GM13977 (cell line): ENCODE data around the gene TMCC3.
A peak's percentile ranks its signal among the peaks of the same experiment; 100 is the strongest.
"Not testable (repeated sequence)": the region's sequence is repeated elsewhere in the genome, so short reads cannot be mapped to it uniquely, and the experiment has no call there.

Experiments used
- DNase-seq: peaks from one replicate; pipeline ENCODE4 v3.0.0; 2012; ENCODE audit warnings: low spot score
- in situ Hi-C: fragments of 300-500 bp; cut with MboI; formaldehyde crosslinking; loops from one replicate; pipeline ENCODE4 v1.12.0; 2022; ENCODE audit warnings: low sequenced_read_pairs, low pct_unique_long_range_greater_than_20kb, mixed read lengths, inconsistent platforms; ENCODE audit not compliant: unreplicated experiment
- TF ChIP-seq, protein P1 (sequence below): IDR thresholded peaks from 2 replicates; pipeline ENCODE4 v1.5.1; 2012; ENCODE audit warnings: mild to moderate bottlenecking, control low read depth; ENCODE audit not compliant: insufficient read depth; ENCODE audit errors: extremely low read depth, missing control alignments

The TMCC3 gene, protein sequence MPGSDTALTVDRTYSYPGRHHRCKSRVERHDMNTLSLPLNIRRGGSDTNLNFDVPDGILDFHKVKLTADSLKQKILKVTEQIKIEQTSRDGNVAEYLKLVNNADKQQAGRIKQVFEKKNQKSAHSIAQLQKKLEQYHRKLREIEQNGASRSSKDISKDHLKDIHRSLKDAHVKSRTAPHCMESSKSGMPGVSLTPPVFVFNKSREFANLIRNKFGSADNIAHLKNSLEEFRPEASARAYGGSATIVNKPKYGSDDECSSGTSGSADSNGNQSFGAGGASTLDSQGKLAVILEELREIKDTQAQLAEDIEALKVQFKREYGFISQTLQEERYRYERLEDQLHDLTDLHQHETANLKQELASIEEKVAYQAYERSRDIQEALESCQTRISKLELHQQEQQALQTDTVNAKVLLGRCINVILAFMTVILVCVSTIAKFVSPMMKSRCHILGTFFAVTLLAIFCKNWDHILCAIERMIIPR

DNA sequence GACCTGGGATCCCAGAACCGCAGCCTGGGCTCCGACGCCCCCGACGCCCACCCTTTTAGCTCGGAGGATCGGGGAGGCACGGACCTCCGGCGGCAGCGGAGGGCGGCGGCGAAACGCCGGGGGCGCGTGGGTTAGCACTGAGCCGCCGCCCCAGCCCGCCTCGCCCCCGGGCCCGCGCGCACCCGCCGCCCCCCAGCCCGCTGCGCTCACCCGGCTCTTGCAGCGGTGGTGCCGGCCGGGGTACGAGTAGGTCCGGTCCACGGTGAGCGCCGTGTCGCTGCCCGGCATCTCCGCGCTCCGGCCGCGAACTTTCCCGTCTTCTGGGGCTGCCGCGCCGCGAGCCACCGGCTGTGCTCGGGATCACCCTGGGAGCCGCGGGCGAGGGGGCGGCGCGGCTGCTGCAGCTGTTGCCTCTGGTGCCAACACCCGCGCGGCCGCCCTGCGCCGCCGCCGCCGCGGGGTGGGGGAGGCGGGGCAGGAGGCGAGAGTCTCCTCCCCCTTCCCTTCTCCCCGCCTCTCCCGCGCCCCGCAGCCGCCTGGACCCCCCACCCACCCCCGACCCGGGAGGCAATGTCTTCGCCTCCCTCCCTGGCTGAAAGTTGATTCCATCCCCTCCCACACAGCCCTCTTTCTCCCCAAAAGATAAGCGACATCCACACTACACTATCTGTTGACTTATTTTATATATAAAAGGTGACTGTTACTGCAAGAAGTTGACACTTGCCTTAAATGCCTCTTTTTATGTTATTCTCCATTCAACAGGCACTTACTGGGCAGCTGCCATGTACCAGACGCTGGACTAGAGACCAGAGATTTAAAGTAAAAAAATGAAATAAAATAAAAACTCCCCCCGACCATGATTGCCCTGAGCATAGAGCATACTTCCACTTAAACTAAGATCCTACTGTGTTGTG, at the start of gene TMCC3:
Gene TMCC3 (minus strand): TSS at position 415 of the 914 bp plus-strand sequence. CDS start 127 bp downstream, at position 288.
- in situ Hi-C loops, result no loop called here
- TF ChIP-seq, protein P1, sequence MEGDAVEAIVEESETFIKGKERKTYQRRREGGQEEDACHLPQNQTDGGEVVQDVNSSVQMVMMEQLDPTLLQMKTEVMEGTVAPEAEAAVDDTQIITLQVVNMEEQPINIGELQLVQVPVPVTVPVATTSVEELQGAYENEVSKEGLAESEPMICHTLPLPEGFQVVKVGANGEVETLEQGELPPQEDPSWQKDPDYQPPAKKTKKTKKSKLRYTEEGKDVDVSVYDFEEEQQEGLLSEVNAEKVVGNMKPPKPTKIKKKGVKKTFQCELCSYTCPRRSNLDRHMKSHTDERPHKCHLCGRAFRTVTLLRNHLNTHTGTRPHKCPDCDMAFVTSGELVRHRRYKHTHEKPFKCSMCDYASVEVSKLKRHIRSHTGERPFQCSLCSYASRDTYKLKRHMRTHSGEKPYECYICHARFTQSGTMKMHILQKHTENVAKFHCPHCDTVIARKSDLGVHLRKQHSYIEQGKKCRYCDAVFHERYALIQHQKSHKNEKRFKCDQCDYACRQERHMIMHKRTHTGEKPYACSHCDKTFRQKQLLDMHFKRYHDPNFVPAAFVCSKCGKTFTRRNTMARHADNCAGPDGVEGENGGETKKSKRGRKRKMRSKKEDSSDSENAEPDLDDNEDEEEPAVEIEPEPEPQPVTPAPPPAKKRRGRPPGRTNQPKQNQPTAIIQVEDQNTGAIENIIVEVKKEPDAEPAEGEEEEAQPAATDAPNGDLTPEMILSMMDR, result no peak
- DNase-seq, result peak; percentile 81

DNA sequence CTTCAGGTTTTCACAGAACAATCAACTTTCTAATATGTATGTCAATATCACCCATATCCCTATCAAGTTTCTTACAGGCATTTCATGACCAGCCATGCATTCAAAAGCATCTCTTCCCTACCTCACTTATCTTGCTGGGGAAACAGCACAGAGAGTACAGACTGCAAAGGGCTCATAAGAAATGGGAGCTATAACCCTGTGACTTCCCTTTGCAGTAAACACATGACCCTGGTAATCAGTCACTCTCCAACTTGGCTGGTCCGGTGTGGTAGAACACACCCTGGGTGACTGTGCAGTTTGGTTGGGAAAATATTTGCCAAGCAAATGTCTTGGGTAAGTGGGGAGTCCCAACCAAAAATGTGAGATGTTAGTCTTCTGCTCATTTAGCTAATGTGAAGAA, 49.4 kb upstream of the TMCC3 start:
- DNase-seq, result no peak
- TF ChIP-seq, protein P1, result no peak
- in situ Hi-C loops, result no loop called here

DNA sequence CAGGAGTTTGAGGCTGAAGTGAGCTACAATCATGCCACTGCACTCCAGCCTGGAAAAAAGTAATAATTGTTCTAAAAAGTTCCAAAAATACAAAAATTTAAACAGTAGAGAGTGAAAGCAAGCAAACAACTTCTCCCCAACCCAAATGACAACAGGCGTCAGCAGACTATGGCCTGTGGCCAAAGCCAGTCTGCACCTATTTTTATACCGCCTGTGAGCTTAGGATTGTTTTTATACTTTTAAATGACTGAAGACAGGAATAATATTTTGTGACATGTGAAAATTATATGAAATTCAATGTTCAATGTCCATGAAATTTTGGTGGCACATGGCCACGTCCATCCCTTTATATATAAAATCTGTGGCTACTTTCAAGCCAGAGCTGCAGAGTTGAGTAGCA, 48.2 kb upstream of the TMCC3 start:
- no peak for DNase-seq
- TF ChIP-seq, protein P1, result no peak
- in situ Hi-C loops, result no loop called here

DNA sequence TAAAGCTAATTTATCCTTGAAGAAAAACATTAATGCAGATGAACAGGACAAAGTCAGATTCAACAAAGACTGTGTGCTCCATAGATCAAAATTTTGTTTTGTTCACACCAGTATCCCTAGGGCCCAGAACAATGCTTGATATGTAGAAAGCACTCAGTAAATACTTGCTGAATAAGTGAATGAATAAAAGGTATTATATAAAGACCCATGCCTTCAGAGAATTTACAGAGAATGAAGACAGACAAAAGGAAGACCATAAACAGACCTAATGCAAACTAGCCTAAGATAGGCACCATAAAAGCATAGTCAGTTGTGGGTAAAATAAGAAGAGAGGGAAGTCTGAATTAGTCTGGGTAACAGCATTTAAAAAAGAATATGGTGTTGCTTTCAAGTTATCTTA, 47.3 kb upstream of the TMCC3 start:
- TF ChIP-seq, protein P1, result no peak
- in situ Hi-C loops, result no loop called here

DNA sequence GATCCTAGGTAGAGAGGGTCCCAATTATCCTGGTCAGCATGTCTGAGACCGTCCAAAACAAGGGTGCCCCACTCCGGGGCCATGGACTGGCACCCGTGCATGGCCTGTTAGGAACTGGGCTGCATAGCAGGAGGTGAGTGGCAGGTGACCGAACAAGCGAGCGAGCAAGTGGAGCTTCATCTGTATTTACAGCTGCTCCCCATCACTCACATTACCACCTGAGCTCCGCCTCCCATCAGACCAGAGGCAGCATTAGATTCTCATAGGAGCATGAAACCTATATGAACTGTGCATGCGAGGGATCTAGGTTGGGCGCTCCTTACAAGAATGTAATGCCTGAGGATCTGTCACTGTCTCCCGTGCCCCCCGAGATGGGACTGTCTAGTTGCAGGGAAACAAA, 44.4 kb upstream of the TMCC3 start:
- in situ Hi-C loops, result no loop called here
- DNase-seq, result no peak

More for the DNA sequence above, 47.3 kb upstream of the TMCC3 start:
- no peak for DNase-seq

DNA sequence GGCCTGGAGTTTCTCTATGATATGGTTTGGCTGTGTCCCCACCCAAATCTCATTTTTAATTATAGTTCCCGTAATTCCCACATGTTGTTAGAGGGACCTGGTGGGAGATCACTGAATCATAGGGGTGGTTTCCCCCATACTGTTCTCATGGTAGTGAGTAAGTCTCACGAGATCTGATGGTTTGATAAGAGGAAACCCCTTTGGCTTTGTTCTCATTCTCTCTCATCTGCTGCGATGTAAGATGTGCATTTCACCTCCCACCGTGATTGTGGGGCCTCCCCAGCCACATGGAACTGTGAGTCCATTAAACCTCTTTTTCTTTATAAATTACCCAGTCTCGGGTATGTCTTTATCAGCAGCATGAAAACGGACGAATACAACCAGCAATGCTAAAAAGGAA, 42.5 kb upstream of the TMCC3 start:
- in situ Hi-C loops, DNase-seq: not testable (repeated sequence)

More for the DNA sequence above, 44.4 kb upstream of the TMCC3 start:
- TF ChIP-seq, protein P1, result no peak
